T-helper 2 cell treated with Interferon-gamma antibody and Interleukin-4, amounts not matched to agents 100 ng/mL and 5 ng/mL, for 36 hours (primary cell): Measurements from ENCODE around the gene SGMS1. TPM values are rescaled to one million over a fixed set of nuclear protein-coding genes. Genes with fewer than 3 reads are reported as not detected.
"Not testable (repeated sequence)": the region's sequence is repeated elsewhere in the genome, so short reads cannot be mapped to it uniquely, and the experiment has no call there.

Experiments used
- intact Hi-C: fragments of 100-400 bp; cut with micrococcal nuclease; formaldehyde crosslinking; loops from one replicate; pipeline ENCODE4 v1.15.1; 2023
- total RNA-seq: library from RNA; stranded (reverse); gene quantifications from 2 replicates; pipeline ENCODE4 v1.2.3, GENCODE V29; 2022

The SGMS1 gene
- total RNA-seq, 1 donor from 2014 or later, result 24.1 TPM

DNA sequence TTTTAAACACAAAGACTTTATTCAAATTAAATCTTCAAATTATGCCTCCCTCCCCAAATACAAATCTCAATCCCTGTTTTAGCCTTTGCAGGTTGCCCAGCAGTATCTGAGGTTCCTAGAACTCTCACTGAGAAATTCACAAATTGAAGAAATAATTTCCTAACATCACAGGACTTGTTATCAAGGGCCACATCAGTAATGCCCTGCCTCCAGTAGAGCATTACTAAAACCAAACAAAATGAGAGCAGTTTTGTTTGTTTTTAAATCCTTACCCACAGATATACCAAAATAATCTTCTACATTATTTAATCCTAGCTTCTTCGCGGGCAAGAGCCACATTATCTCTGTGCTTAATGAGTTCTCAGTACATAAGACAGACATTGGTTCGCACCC lies 152.2 kb downstream of the SGMS1 start:
- intact Hi-C loops, result no loop called here

DNA sequence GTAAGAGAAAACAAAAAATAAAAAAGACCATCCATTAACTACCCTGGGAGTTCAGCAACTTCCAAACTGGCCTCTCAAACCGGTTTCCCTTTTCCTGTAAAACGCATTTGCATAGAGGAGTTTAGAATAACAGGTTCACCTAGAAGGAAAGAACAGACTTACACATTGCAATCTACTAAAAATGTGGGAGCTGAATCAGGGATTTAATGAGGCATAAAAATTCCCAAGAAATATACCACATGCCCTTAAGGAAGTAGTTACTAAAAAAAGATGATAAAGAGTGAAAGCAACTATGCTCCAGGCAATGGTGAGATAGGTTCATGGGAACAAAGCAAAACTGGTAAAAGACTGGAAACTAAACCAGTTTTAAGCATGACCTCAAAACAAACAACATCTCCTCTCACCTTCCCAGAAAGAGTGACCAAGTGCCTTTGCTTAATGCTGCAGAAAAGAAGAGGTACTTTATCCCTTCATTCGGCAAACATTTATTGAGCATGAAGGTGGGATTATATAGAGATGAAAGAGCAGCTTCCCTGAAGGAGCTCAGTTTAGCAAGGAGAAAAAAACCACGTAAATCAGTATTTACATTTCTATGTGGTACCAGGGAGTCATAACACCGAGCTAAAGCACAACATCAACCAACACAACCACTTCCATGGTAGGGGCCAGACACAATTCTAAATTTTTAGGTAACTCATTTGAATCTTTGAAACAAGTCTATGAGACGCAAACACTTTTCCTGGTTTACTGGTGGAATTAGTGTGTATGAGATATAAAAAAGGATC lies 152.8 kb downstream of the SGMS1 start:
- intact Hi-C loops, result no loop called here

- intact Hi-C loops, result no loop called here
Observed at GRCh38 chr10:50470345-50470744, 153.4 kb downstream of the SGMS1 start.

GRCh38 chr10:50469778-50470193 lies 154.0 kb downstream of the SGMS1 start:
- intact Hi-C loops, result loop anchor here (5.0 kb wide), 1 partner anchor 38 kb away; no protein-coding TSS in a partner anchor

GRCh38 chr10:50469288-50469687 lies 154.5 kb downstream of the SGMS1 start:
- intact Hi-C loops, result loop anchor here (5.0 kb wide), 1 partner anchor 38 kb away; no protein-coding TSS in a partner anchor

DNA sequence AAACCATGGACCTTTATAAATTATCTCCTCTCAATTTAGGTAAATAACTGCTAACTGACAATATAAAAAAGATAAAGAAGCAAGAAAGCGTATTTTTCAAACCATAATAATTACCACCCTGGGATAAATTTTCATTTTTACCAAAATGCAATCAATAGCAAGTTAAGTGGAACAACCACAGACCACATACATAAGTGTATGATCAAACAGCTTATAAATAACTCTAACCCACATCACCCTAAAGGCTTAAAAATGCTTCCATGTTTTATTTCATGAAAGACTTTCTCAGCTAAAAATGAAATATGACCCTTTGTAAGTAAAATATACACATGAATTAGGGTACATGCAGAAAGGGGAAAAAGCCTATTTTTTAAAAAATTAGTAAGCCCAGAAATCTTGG lies 156.5 kb downstream of the SGMS1 start:
- intact Hi-C loops, result loop anchor here (5.0 kb wide), 1 partner anchor 40 kb away; no protein-coding TSS in a partner anchor

GRCh38 chr10:50464004-50464409 lies 159.7 kb downstream of the SGMS1 start:
- intact Hi-C loops, result no loop called here

DNA sequence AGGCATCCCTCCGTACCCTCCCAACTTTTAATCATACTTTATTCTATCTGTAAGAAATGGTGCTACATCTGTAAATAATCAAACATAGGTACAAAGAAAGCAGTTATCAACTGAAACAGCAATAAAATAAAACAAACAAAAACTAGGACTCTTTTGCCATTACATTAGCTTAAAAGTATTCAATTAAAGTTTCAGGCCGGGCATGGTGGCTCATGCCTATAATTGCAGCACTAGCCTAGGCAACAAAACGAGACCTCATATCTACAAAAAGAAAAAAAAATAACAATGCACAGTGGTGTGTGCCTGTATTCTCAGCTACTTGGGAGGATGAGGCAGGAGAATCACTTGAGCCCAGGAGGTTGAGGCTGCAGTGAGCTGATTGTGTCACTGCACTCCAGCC lies 161.9 kb downstream of the SGMS1 start:
- intact Hi-C loops, result no loop called here

DNA sequence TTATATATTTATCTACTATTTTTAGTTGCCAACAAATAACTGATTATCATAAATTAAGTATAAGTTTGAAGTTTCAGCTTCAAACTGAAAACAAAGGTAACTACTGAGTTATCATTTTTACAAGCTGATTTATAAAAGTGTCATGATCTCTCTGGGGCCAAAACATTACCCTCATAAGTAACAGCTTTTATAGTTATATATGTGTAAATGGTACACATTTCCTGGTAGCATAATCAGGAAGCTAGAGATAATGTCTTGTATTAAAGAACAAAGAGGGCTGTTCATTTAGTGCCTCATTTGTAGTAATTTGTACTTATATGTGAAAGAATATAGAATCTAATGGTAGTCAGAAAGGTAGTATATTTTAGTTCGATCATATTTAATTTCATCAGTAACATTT lies 162.6 kb downstream of the SGMS1 start:
- intact Hi-C loops, result no loop called here

GRCh38 chr10:50456719-50457118 lies 167.0 kb downstream of the SGMS1 start:
- intact Hi-C loops, result no loop called here

- intact Hi-C loops, result no loop called here
Observed at GRCh38 chr10:50453940-50454339, 169.8 kb downstream of the SGMS1 start.

- intact Hi-C loops, result no loop called here
Observed at GRCh38 chr10:50452603-50453002, 171.2 kb downstream of the SGMS1 start.

DNA sequence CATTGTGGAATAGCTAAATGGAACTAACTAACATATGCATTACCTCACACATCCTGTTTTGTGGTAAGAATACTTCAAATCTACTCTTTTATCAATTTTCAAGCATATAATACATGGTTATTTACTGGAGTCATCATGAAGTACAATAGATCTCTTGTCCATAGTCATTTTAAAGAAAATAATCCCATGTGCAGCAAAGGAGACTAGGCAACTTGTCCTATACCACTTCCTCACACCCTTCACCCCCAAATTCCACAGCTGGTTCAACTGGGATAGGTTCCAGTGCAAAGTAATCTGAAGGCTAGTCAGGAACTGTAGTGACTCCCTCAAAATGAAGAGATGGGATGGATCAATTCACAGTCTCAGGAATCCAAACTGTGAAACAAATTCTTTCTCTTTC lies 176.1 kb downstream of the SGMS1 start:
- intact Hi-C loops, result no loop called here

DNA sequence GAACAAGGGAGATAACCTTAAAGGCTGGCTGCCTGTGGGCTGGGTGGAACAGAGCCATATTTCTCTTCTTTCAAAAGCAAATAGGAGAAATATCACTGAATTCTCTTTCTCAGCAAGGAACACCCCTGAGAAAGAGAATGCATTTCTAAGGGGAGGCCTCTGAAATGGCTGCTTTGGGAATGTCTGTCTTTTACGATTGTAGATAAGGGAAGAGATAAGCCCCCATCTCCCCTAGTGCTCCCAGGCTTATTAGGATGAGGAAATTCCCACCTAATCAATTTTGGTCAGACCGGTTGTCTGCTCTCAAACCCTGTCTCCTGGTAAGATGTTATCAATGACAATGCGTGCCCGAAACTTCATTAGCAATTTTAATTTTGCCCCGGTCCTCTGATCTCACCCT lies 178.0 kb downstream of the SGMS1 start:
- intact Hi-C loops, result not testable (repeated sequence)

GRCh38 chr10:50440489-50440888 lies 183.3 kb downstream of the SGMS1 start:
- intact Hi-C loops, result no loop called here

- intact Hi-C loops, result no loop called here
Observed at GRCh38 chr10:50439806-50440205, 183.9 kb downstream of the SGMS1 start.

- intact Hi-C loops, result no loop called here
Observed at GRCh38 chr10:50439187-50439586, 184.6 kb downstream of the SGMS1 start.

DNA sequence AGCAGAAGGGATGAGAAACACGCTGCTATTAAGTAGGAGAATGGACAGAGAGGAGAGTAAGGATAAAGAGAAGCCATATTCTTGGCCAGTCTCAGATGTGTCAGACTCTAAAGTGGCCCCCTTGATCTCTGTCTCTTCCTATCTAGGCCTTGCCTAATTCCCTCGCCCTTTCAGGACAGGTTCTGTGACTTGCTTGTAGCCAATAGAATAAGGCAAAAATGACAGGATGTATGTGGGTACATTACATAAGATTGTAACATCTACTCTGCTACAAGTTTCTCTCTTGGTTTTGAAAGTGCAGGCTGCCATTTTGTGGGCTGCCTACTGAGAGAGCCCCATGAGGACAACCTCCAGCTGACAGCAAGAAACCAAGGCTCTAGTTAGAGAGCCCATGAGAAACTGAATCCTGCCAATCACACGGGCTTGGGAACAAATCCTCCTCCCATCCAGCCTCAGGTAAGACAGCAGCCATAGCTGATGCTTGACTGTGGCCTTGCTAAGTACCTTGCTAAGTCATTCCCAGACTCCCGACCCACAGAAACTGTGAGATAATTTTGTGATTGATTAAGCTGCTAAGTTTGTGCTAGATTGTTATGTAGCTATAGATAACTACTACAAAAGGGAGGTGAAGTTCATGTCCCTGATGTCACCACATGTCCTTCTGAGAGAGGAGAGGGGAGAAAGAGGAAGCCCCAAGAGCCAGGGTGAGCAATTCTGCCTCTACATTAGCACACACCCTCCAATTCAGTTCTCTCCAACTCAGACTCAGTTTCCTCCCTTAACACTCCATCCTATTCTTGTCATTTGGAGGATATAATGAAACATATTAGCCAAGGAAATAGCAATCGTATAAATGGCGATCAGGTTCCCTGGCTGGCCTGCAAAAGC lies 185.5 kb downstream of the SGMS1 start:
- intact Hi-C loops, result no loop called here

GRCh38 chr10:50437248-50437647 lies 186.5 kb downstream of the SGMS1 start:
- intact Hi-C loops, result no loop called here

DNA sequence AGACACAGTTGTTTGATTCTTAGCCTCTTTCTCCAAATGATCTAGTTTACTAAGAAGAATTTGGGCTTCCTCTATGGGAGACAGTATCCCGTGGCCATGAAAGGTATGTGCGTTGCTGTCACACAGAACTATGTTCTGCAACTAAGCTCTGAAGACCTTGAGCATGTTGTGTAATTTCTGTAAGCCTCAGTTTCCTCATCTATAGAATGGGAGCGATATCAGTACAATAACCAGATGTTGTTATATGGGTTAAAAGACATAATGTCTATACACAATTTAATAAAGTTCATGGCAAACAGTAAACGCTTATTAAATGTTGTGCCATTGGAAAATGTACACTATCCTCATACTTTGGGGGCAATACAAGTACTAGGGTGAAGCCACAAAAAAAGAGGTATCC lies 187.0 kb downstream of the SGMS1 start:
- intact Hi-C loops, result no loop called here

GRCh38 chr10:50432211-50433009 lies 191.3 kb downstream of the SGMS1 start:
- intact Hi-C loops, result loop anchor here (1.0 to 5.0 kb wide), 5 partner anchors 35 to 205 kb away; partner anchors contain the start of gene SGMS1
